Measurements from ENCODE around the gene ATP2A2. TPM values are rescaled to one million over a fixed set of nuclear protein-coding genes. Genes with fewer than 3 reads are reported as not detected.

The ATP2A2 gene
- polyA plus RNA-seq, 12 donors = 253 to 764 (median 599) TPM; not detected in 1

DNA sequence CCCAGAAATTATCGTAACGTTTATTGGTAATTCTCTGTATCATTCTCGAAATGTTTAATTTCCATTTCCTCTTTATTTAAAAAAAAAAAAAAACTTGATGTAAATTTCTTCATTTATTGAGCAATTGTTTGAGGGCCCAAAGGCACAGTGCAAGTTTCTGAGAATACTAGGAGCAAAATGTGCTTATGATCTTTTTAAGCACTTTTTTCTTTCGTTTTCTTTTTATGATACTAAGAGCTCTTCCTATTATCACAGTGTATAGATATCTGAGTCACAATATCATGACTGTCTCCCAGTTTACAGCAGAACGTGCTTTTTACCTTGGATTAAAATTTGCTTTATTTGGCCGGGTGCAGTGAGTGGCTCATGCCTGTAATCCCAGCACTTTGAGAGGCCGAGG lies 5.6 kb downstream of the ATP2A2 start:
- DNase-seq = no peak

DNA sequence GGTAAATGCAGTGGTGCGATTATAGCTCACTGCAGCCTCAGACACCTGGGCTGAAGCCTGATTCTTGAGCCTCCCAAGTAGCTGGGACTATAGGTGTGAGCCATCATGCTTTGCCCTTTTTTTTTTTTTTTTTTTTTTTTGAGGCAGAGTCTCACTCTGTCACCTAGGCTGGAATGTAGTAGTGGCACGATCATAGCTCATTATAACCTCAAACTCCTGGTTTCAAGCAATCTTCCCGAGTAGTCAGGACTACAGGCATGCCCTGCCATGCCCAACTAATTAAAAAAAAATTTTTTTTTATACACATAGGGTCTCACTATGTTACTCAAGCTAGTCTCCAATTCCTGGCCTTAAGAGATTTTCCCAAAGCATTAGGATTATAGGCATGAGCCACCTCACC lies 6.9 kb downstream of the ATP2A2 start:
- DNase-seq = no peak

DNA sequence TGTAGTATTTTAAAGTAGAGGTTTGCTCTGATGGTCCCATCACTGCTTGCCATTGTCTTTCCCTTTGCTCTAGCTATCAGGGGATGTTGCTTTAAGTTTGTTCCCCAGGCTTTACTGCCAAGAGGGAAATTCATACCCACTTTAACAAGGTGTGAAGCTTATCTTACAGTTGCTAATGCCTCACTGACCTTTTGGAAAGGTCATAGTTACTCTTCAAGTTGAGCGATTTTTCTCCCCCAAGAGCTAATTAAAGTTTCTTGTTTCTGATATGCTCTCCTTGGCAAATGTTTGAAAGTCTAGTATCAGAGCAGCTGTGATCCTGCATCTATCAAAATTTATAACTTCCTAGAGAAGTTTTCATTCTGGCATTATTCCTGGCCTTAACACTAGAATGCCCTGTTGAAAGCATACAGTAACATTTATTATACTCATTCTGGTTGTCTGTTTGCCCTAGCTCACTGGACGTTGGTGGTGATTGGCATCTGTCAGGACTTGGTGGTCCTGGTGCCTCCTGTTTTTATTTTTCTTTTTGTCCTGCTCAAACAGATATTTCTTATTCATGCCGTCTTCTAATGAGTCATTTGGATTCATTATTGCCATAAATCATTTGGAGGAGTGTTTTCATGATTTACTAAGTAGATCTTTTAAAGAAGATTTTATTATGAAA lies 8.1 kb downstream of the ATP2A2 start:
- no peak for DNase-seq

DNA sequence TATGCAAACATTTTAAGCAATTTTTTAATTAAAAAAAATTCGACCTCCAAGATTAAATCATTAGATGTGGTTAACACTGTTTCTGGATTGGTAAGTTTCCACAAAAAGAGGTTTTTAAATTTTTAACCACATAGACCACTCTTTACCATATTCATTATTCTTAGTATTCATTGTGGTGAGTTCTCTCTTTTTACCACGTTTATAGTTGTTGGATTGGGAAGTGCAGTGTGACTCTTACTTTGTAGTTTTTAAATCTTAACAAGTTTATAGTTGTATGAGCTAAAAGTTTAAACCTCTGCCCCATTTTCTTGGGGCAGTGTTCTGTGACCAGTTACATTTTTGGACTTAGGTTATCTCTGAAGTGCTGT lies 8.6 kb downstream of the ATP2A2 start:
- no peak for DNase-seq

DNA sequence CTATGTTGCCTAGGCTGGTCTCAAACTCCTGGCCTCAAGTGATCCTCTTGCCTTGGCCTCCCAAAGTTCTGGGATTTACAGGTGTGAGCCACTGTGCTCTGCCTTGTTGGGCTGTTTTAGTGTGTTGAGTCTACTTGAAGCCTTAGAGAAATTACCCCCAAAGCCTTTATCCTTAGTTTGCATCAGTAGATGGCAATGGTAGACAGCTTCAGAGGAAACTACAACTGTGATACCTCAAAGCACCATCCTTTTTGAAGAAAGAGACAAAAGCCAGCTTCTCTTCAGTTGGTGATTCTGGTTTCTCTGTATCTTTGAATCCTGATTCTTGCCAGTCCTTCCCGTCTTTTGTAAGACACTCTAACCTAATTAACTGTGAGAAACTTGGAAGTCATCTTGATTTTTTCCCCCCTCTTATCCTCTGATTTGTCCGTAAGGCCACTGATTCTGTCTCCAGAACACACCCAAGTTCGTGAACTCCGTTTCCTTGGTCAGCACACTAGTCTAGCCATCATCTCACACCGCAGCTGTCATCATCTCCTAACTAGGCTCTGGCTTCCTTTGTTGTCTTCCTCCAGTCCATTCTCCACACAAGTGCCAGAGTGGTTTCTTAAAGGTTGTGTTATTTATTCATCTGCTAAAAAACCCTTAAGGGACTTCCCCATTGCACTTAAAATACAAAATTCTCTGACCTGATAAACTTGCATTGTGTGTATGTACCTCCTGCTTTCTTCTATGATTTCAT lies 20.2 kb downstream of the ATP2A2 start:
- no peak for DNase-seq

DNA sequence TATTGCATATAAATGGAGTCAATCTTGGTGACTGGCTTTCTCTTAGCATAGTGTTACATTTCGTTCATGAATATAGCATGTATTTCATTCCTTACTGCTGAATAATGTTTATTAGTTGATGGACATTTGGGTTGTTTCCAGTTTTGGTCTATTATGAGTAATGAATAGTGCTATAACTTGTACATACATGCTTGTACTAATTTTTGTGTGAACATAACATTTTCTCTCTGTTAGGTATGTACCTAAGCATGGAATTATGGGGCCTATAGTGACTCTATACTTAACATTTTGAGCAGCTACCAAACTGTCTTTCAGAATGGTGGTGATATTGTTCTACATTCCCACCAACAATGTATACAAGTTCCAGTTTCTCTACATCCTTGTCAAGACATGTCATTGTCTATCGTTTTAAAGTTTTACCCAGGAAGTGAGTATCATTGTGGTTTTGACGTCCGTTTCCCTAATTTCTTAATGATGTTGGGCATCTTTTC lies 23.1 kb downstream of the ATP2A2 start:
- no peak for DNase-seq

DNA sequence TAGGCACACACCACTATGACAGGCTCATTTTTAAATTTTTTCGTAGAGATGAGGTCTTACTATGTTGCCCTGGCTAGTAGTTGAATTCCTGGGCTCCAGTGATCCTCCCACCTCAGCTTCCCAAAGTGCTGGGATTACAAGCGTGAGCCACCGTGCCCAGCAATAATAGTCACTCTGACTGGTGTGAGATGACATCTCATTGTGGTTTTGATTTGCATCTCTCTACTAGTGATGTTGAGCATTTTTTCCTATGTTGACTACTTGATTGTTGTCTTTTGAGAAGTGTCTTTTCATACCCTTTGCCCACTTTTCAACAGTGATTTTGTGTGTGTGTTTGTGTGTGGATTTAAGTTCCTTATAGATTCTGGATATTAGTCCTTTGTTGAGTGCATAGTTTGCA lies 26.3 kb downstream of the ATP2A2 start:
- DNase-seq = no peak

DNA sequence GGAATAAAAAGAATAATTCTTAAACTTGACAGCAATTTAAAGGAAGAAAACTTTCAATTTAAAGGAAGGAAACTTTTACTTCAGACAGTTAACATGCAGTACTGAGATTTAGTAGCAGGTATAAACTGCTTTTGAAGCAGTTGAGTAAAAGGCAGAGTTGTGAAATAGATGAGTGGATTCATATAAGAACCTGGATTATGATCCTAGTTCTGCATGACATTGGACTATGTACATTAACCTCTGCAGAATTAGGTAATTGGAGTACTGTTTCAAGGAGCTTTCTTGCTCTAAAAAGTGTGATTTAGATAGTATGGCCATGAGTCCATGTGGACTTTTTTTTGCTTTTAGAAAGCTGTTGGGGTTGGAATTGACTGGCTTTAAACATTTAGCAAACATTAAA lies 29.7 kb downstream of the ATP2A2 start:
- no peak for DNase-seq

DNA sequence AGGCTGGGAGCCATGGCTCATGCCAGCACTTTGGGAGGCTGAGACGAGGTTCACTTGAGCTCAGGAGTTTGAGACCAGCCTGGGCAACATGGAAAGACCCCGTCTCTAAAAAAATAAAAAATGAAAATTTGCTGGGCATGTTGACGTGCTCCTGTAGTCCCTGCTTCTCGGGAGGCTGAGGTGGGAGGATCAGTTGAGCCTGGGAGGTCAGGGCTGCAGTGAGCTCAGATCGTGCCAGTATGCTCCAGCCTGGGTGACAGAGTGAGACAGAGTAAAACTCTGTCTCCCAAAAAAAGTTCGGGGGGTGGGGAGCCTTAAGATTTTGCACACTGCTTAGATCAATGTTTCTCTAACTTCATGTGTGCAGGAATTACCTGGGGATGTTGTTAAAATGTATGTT lies 30.9 kb downstream of the ATP2A2 start:
- no peak for DNase-seq

DNA sequence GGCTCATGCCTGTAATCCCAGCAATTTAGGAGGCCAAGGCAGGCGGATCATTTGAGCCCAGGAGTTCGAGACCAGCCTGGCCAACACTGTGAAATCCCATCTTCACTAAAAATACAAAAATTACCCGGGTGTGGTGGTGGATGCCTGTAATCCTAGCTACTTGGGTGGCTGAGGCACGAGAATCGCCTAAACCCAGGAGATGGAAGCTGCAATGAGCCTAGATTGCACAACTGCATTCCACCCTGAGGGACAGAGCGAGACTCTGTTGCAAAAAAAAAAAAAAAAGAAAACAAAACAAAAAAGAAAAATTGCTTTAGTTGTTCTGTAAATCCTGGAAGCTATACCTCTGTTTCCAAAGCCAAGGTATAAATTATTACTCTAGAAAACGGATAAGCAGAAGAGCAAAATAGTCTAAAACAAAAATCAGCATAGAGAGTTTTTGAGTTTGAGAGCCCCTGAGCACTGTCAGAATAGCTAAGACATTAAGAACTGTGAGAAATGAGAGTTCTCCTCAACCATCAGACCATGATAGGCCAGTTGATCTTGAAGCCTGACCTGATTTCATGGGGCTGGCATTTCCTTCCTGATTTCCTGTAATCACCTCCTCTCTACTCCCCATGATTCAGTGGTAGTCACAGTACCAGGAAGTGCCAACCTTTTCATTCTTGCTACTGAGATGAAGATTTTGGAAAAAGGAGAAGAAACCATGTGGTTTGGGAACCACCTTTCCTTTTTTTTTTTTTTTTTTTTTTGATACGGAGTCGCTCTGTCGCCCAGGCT lies 31.7 kb downstream of the ATP2A2 start:
- DNase-seq = no peak

DNA sequence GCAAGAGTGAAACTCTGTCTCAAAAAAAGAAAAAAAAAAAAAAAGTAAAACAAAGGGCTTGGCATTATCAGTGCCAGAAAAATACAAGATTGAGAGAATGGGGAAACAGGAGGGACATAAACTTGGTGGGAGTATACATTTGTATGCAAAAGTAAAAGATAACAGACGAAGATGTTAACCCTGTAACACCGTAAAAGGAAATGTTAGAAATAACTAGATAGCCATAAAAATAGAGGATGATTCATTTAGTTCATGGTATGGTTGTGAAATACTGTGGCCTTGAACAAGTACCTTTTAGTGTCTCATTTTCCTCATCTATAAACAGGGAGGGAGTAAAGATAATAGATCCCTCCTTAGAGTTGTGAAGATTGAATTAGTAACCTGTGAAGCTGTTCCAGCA lies 33.3 kb downstream of the ATP2A2 start:
- no peak for DNase-seq

DNA sequence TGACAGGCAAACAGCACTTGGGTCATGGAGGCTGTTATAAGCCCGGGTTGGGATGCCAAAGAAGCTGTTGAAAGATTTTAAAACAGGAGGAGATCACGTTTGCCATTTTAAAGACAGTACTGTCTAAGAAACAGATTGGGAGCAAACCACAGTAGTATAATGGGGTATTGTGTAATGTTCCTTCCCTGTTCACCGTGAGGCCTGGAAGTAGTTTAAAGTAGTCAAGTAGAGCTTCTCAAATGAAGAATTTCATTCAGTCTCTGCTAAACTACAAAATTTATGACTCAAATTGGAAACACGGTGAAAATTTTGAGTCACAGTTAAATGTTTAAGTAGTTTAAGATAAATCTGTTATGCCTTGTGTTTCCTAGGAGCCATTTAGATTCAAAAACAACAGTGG lies 35.8 kb downstream of the ATP2A2 start:
- DNase-seq = no peak

DNA sequence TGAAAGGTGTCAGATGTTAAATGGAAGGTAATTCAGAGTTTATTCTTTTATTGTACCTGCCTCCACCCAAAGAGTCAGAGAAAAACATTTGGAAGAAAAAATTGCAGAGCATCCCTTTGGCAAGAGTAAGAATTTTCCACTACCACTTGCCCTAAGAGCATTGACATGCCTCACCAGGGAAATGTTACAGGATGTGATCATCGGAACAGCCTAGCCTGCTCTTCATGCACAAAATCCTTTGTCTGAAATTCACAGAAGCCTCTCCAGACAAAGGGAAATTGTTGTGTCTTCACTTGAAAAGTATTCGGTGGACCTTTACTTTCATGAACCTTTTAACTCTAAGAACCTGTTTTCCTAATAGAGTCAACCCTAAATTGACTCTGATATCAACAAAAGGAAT lies 36.9 kb downstream of the ATP2A2 start:
- peak; percentile 63 for DNase-seq

DNA sequence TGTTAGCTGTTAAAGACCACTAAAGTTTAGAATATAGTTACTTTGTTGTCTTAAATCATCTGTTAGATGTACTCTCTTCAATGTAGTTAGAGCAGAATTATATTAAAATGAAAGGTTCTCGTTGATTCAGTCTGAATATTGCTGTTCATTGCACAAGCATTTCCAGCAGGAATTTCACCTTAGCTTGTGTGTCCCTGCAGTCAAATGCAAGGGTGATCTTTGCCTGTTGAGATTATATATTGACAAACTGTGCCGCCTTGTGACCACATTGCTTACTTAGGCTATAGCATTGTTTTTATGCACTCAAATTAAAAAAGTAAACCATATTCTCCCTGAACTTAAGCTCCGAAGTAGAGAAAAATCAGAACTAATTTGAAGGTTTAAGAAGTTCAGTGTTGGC lies 39.5 kb downstream of the ATP2A2 start:
- DNase-seq = no peak

DNA sequence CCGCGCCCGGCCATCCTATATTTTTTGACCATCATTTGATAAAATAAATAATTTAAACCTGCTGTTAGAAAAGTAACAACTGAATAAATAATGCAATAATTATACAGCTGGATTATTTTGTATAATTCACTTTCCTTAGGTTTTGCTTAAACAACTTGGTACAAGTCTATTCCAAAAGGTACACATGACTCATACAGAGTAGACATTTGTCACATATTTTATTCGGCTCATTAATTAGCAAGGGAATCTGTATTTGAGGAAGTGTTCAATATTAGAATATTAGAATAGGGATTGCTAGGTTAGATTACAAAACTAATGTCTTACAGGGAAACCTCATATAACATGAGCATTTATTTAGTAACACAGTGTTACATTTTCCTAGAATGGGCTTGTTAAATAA lies 48.7 kb downstream of the ATP2A2 start:
- no peak for DNase-seq

DNA sequence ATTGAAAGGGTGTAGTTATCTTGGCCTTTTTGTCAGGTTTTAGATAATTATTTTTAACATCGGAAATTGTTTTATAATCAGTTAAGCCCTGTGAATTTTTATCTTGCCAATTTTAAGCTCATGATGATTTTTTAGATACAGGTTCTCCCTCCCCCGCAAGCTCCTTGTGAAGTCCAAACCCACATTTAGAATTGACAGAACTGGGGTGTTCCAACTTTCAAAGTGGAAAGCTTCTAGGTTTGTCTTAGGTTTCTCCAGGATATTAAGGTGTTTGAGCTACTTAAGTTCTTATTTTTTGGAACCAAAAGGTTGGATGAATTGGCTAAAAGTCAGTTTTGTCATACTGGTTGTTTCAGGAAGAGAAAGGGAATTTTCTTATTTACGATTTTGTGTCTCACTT lies 49.1 kb downstream of the ATP2A2 start:
- no peak for DNase-seq

DNA sequence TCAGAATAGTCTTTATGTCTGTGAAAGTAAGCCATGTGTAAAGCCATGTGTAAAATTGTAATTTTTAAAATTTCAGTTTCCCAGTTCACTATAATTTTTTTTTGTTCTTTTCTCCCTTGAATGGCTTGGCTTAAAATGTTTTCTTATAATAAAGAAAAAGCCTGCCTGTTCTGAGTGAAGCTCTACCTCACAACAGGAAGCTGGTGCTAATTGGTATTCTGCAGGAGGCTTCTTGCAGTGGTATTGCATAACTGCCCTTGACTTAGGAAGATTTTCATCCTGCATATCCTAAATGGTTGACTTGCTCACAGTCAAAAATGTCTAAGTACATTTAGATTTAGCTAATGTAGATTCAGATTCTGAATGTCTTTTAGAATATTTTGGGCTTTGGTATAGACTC lies 49.5 kb downstream of the ATP2A2 start:
- DNase-seq = no peak

DNA sequence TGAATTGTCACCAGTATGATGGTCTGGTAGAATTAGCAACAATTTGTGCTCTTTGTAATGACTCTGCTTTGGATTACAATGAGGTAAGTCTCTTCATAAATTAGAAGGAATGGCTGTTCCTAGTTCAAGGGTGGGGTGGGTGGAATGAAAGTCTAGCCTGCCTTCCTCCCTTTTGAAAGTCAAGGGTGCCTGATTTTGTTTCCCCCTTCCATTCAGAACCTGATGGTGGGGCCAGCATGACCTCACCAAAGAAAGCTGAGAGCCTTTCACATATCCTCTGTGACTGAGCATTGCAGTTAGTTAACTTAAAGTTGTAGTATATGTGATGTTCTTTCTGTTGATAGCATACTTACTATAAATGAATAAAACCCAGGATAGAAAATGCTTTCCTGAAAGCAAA lies 52.2 kb downstream of the ATP2A2 start:
- DNase-seq = no peak

DNA sequence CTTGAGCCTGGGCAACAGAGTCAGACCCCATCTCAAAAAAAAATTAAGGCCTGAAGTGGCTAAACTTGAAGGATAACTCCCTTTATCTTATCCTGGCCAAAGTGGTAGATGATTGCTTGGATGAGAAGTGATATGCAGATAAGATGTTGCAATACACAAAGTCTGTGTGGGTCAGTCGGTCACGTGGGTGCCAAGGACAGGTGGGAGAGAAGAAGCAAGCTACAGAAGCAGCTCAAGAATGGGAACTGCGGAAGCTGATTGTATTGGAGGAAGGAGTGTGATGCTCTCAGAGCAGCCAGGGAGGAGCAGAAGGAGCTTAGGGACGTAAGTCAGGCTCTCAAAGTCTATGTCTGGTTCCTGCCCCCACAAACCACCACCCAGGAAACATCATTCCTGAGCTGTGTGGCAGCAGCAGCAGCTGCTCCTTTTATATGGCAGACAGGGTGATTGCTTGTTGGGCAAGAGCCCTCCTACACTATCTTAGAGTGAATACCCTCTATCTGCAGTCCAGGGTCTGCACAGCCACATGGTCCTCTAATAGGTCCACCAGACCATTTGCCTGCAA lies 54.5 kb downstream of the ATP2A2 start:
- DNase-seq = no peak

DNA sequence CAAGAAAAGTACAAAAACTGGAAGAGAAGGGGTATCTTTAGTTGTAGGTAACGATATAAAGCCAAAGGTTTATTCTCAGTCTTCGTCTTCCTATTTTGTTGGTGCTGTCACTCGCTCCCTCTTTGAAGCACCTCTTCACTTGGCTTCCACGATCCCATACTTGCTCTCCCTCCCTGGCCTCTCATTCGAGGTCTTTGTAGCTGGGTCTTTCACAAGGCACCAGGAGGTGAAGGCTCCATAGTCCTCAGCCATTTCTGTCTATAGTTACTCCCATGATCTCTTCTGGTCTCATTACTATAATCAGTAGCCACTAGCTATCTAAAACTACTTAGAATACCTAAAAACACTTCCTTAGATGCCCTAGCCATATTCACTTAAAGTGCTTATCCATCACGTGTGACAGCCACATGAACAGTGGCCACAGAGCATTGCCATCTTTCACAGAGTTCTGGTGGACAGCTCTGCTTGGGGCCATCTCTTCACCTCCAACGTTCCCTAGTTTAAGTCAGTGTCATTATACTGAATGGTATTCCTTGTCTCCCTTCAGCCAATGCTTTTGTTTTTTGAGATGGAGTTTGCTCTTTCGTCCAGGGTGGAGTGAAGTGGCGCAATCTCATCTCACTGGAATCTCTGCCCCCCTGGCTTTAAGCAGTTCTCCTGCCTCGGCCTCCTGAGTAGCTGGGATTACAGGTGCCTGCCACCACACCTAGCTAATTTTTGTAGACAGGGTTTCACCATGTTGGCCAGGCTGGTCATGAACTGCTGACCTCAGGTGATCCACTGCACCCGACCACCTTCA lies 57.1 kb downstream of the ATP2A2 start:
- no peak for DNase-seq

DNA sequence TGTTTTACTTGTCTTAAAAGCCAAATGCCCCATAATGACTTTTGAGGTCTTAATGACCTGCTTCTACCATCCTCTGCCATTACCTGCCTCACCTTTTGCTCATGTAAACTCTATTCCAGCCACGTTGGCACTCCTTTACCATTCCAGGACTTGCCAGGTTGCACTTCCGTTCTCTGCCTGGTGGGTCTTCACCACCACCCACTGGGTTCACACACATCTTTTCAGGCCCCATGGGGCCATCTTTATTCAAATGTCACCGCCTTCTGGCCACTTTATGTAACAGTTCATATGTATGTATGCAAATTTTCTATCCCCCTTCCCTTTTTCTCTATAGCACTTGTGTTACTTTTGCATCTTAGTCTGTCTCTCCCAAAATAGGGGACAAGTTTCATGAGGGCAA lies 57.7 kb downstream of the ATP2A2 start:
- no peak for DNase-seq

Measured in muscle of arm (tissue), 12 donors.